ENCODE data around the gene PAQR7.
"Not testable (repeated sequence)": the region's sequence is repeated elsewhere in the genome, so short reads cannot be mapped to it uniquely, and the experiment has no call there.

Gene PAQR7

DNA sequence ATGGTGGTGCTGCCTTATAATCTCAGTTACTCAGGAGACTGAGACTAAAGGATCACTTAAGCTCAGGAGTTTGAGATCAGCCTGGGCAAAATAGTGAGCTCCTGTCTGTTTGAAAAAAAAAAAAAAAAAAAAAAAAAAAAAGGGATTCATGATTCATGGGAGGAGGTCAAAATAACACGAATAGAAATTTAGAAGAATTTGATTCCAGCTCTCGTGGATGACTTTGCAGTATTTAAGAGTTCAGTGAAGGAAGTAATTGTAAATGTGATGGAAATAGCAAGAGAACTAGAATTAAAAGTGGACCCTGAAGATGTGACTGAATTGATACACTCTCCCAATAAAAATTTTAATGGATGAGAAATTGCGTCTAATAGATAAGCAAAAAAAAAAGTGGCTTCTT lies 32.0 kb downstream of the PAQR7 start:
- TF ChIP-seq, protein P1, sequence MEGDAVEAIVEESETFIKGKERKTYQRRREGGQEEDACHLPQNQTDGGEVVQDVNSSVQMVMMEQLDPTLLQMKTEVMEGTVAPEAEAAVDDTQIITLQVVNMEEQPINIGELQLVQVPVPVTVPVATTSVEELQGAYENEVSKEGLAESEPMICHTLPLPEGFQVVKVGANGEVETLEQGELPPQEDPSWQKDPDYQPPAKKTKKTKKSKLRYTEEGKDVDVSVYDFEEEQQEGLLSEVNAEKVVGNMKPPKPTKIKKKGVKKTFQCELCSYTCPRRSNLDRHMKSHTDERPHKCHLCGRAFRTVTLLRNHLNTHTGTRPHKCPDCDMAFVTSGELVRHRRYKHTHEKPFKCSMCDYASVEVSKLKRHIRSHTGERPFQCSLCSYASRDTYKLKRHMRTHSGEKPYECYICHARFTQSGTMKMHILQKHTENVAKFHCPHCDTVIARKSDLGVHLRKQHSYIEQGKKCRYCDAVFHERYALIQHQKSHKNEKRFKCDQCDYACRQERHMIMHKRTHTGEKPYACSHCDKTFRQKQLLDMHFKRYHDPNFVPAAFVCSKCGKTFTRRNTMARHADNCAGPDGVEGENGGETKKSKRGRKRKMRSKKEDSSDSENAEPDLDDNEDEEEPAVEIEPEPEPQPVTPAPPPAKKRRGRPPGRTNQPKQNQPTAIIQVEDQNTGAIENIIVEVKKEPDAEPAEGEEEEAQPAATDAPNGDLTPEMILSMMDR (IDR thresholded peaks at IDR 0.05; ENCODE audit: low read depth, low read length, missing control alignments): no peak
- no peak overlapping the region for H3K4me3 ChIP-seq (replicated peaks; ENCODE audit: low read depth, low read length)
- DNase-seq (ENCODE audit: extremely low read depth, low read depth): no peak

DNA sequence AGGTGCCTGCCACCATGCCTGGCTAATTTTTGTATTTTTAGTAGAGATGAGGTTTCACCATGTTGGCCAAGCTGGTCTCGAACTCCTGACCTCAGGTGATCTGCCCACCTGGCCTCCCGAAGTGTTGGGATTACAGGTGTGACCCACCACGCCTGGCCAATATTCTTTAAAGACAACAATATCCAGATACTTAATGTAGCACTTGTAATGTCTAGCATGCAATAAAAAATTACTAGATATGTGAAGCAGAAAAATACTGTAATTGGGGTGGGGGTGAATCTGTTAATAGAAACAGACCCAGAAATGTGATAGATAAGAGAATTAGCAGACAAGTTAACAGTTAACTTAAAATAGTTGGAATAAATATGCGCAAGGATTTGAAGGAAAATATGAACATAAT lies 35.7 kb downstream of the PAQR7 start:
- not testable (repeated sequence) for DNase-seq (ENCODE audit: extremely low read depth, low read depth); H3K4me3 ChIP-seq (replicated peaks; ENCODE audit: low read depth, low read length)

DNA sequence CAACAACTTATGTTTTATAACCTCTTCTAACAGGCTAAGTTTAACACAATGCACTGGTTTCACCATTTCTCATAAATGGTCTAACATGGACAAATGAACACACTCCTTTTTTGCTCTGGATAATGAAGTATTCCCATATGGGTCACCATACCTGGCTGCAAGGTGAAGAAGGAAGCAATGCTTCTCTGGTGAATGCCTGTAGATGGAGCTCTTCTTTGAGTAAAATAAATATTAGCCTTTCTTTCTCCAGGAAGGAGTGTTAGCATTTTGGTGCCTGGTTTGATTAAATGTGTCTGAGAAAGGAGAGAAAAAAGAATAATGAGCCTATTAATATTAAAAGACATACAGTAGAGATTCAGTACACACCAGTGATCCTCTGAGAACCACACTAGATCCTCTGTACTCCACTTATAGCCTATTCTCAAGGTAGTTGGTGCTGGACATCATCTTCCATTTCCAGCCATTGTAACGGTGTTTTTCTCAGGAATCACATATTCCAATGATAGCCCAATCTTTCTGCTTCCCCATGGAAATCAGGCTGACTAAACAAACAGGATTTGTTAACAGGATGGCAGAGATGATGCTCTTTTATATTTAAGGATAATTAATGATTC lies 38.1 kb downstream of the PAQR7 start:
- TF ChIP-seq, protein P1 (IDR thresholded peaks at IDR 0.05; ENCODE audit: low read depth, low read length, missing control alignments): no peak
- no peak overlapping the region for H3K4me3 ChIP-seq (replicated peaks; ENCODE audit: low read depth, low read length)
- DNase-seq (ENCODE audit: extremely low read depth, low read depth): no peak

DNA sequence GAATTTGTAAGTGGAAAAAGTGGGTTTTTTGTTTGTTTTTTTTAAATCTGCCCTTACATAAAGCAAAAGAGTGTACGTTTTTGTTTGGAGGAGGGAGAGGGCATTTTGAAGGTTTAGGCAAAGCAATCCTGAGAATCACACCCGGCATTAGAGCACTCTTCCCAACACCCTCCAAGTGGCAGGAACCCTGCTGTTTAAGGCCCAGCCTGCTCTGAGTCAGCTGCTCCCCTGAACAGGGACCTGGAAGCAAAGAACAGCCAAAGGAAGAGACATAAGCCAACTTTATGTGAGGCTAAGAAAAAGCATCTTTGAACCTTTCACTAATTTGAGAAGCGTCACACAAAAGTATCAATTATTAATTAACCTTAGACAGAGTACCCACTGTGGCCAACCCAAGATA lies 38.8 kb downstream of the PAQR7 start:
- DNase-seq (ENCODE audit: extremely low read depth, low read depth): no peak
- H3K4me3 ChIP-seq (replicated peaks; ENCODE audit: low read depth, low read length): no peak overlapping the region
- TF ChIP-seq, protein P1 (IDR thresholded peaks at IDR 0.05; ENCODE audit: low read depth, low read length, missing control alignments): no peak

DNA sequence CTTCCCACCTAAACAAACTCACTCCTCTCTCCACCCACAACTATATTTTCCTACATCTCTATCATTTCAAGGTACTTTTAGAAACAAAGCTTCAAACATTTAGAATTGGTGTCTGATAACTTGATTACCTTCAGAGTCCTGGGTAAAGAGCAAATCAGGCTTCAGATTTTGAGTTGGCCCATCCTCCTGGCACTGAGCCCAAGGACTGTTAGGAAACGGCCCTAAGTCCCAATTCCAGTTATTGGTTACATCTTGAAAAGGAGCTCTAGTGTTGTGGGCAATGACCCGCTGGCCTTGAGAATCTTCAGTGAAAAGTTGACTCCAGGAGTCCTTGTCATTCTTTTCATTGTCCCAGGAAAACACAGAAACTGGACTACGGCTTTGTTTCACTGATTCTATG lies 40.6 kb downstream of the PAQR7 start:
- TF ChIP-seq, protein P1 (IDR thresholded peaks at IDR 0.05; ENCODE audit: low read depth, low read length, missing control alignments): no peak
- DNase-seq (ENCODE audit: extremely low read depth, low read depth): no peak
- H3K4me3 ChIP-seq (replicated peaks; ENCODE audit: low read depth, low read length): no peak overlapping the region

DNA sequence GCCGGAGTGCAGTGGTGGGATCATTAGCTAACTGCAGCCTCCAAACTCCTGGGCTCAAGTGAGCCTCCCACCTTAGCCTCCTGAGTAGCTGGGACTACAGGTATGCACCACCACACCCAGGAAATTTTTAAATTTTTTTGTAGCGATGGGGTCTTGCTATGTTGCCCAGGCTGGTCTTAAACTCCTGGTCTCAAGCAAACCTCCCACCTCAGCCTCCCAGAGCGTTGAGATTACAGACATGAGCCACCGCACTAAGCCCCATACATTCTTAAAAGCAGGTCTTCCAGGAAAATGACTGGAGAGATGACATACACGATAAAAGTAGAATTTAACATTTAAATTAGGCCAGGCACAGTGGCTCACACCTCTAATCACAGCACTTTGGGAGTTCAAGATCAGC lies 42.4 kb downstream of the PAQR7 start:
- no peak for DNase-seq (ENCODE audit: extremely low read depth, low read depth)
- H3K4me3 ChIP-seq (replicated peaks; ENCODE audit: low read depth, low read length): no peak overlapping the region
- TF ChIP-seq, protein P1 (IDR thresholded peaks at IDR 0.05; ENCODE audit: low read depth, low read length, missing control alignments): no peak

DNA sequence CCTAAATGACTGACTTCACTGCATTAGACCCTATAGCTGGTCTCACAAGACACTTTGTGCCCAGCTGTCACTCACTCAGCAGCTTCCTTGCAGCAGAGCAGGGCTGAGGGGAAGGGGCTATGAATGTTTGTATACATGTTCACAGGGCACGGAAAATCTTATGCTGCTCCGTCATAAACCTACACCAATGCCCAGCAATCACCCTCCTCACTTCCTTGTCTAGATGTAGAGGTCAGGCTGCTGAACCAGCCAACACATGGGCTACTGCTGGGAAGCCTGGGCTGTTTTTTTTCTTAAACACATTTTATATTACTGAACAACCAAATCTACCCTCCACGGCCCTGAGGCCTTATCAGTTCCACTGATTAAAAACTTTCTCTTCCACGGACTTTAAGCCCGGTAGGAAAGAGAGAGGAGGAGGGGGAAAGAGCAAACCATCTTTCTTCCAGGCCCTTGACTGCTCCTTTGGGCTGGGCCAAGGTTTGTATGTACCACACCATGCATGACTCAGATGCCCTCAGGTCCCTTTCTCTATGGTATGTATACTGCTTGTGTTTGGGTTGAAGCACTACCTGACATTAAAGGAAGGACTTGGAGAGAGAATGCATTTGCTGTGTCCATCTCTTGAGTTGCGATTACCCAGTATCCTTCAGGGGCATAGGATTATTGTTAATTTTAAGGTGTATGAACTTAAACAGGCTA lies 43.0 kb downstream of the PAQR7 start:
- TF ChIP-seq, protein P1 (IDR thresholded peaks at IDR 0.05; ENCODE audit: low read depth, low read length, missing control alignments): no peak
- DNase-seq (ENCODE audit: extremely low read depth, low read depth): no peak
- H3K4me3 ChIP-seq (replicated peaks; ENCODE audit: low read depth, low read length): no peak overlapping the region
